ENCODE data around the gene SLC25A19.

Gene SLC25A19

GRCh38 chr17:75321506-75321905 is 32.3 kb upstream of the SLC25A19 start:
- Histone ChIP-seq H3K4me1 (ENCODE audit: control insufficient read depth, low read length) (peaks cover 59% of the 10 kb centered on the region), H3K9me3 (ENCODE audit: control insufficient read depth, insufficient read depth, low read length) (no peaks in the 10 kb centered on the region), H3K36me3 (ENCODE audit: control insufficient read depth, low read length) (peaks cover 87% of the 10 kb centered on the region), H3K27ac (ENCODE audit: low read depth, low read length) (no peak overlapping the region), H3K4me3 (ENCODE audit: low read length) (no peak overlapping the region), H3K27me3 (ENCODE audit: control insufficient read depth, low read length) (no peaks in the 10 kb centered on the region), H3K9me2 (replicated peaks; ENCODE audit: control insufficient read depth, low read length) (no peaks in the 10 kb centered on the region), H3F3A (ENCODE audit: control insufficient read depth, insufficient read depth) (peaks cover 27% of the 10 kb centered on the region), H3K79me2 (ENCODE audit: control insufficient read depth, low read length) (peaks cover 39% of the 10 kb centered on the region), H3K4me2 (ENCODE audit: low read length) (no peak overlapping the region), H4K20me1 (ENCODE audit: control insufficient read depth, insufficient read depth, low read depth, low read length) (no peaks in the 10 kb centered on the region)
- TF ChIP-seq, protein P1, sequence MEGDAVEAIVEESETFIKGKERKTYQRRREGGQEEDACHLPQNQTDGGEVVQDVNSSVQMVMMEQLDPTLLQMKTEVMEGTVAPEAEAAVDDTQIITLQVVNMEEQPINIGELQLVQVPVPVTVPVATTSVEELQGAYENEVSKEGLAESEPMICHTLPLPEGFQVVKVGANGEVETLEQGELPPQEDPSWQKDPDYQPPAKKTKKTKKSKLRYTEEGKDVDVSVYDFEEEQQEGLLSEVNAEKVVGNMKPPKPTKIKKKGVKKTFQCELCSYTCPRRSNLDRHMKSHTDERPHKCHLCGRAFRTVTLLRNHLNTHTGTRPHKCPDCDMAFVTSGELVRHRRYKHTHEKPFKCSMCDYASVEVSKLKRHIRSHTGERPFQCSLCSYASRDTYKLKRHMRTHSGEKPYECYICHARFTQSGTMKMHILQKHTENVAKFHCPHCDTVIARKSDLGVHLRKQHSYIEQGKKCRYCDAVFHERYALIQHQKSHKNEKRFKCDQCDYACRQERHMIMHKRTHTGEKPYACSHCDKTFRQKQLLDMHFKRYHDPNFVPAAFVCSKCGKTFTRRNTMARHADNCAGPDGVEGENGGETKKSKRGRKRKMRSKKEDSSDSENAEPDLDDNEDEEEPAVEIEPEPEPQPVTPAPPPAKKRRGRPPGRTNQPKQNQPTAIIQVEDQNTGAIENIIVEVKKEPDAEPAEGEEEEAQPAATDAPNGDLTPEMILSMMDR (IDR thresholded peaks at IDR 0.05; ENCODE audit: low read depth, low read length, poor library complexity, severe bottlenecking): no peak
- TF ChIP-seq EZH2phosphoT487 (IDR thresholded peaks at IDR 0.05; ENCODE audit: borderline replicate concordance, low read length): no peak

GRCh38 chr17:75319904-75320691 is 30.9 kb upstream of the SLC25A19 start:
- peaks cover 51% of the 10 kb centered on the region for H3K4me1 ChIP-seq (ENCODE audit: control insufficient read depth, low read length)
- TF ChIP-seq, protein P1 (IDR thresholded peaks at IDR 0.05; ENCODE audit: low read depth, low read length, poor library complexity, severe bottlenecking): no peak
- no peak for TF ChIP-seq EZH2phosphoT487 (IDR thresholded peaks at IDR 0.05; ENCODE audit: borderline replicate concordance, low read length)
- peaks cover 26% of the 10 kb centered on the region for H3K79me2 ChIP-seq (ENCODE audit: control insufficient read depth, low read length)
- H3K36me3 ChIP-seq (ENCODE audit: control insufficient read depth, low read length): peaks cover 73% of the 10 kb centered on the region
- H3K9me3 ChIP-seq (ENCODE audit: control insufficient read depth, insufficient read depth, low read length): no peaks in the 10 kb centered on the region
- H3K9me2 ChIP-seq (replicated peaks; ENCODE audit: control insufficient read depth, low read length): no peaks in the 10 kb centered on the region
- peaks cover 22% of the 10 kb centered on the region for H3F3A ChIP-seq (ENCODE audit: control insufficient read depth, insufficient read depth)
- H3K27ac ChIP-seq (ENCODE audit: low read depth, low read length): peak overlapping the region; percentile 16
- peak overlapping the region; percentile 35 for H3K4me2 ChIP-seq (ENCODE audit: low read length)
- no peaks in the 10 kb centered on the region for H4K20me1 ChIP-seq (ENCODE audit: control insufficient read depth, insufficient read depth, low read depth, low read length)
- no peaks in the 10 kb centered on the region for H3K27me3 ChIP-seq (ENCODE audit: control insufficient read depth, low read length)
- peak overlapping the region; percentile 17 for H3K4me3 ChIP-seq (ENCODE audit: low read length)

- Histone ChIP-seq H3K9me3 (ENCODE audit: control insufficient read depth, insufficient read depth, low read length) (no peaks in the 10 kb centered on the region), H3F3A (ENCODE audit: control insufficient read depth, insufficient read depth) (peaks cover 13% of the 10 kb centered on the region), H3K36me3 (ENCODE audit: control insufficient read depth, low read length) (peaks cover 62% of the 10 kb centered on the region), H3K27ac (ENCODE audit: low read depth, low read length) (no peak overlapping the region), H3K9me2 (replicated peaks; ENCODE audit: control insufficient read depth, low read length) (no peaks in the 10 kb centered on the region), H3K4me2 (ENCODE audit: low read length) (no peak overlapping the region), H3K27me3 (ENCODE audit: control insufficient read depth, low read length) (no peaks in the 10 kb centered on the region), H4K20me1 (ENCODE audit: control insufficient read depth, insufficient read depth, low read depth, low read length) (no peaks in the 10 kb centered on the region), H3K79me2 (ENCODE audit: control insufficient read depth, low read length) (peaks cover 26% of the 10 kb centered on the region), H3K4me3 (ENCODE audit: low read length) (no peak overlapping the region), H3K4me1 (ENCODE audit: control insufficient read depth, low read length) (peaks cover 49% of the 10 kb centered on the region)
- TF ChIP-seq, protein P1 (IDR thresholded peaks at IDR 0.05; ENCODE audit: low read depth, low read length, poor library complexity, severe bottlenecking): no peak
- TF ChIP-seq EZH2phosphoT487 (IDR thresholded peaks at IDR 0.05; ENCODE audit: borderline replicate concordance, low read length): no peak
Measured at GRCh38 chr17:75318615-75319222, 29.5 kb upstream of the SLC25A19 start.

Data from DOHH2 (cell line).